HL-60 (cell line): ENCODE measurements around the gene IGSF22.
"Not testable (repeated sequence)": the region's sequence is repeated elsewhere in the genome, so short reads cannot be mapped to it uniquely, and the experiment has no call there.

ENCODE experiments used
- DNase-seq, 2 experiments: peaks; one replicate each; pipeline ENCODE4 v3.0.0-alpha.2; 2010 to 2020; ENCODE audit warnings: low read depth in 1 of 2, low spot score in 1 of 2
- H3K27ac ChIP-seq: fragments of 250-450 bp; sonication (Bioruptor Pico); replicated peaks from 2 replicates; pipeline ENCODE4 v1.5.1; 2020; ENCODE audit warnings: mild to moderate bottlenecking, moderate library complexity
- H3K27me3 ChIP-seq: fragments of 250-450 bp; sonication (Bioruptor Pico); 2 replicates; pipeline ENCODE4 v1.5.1; 2021; ENCODE audit warnings: mild to moderate bottlenecking, moderate library complexity; ENCODE audit not compliant: insufficient read depth, poor library complexity, severe bottlenecking
- H3K4me3 ChIP-seq: replicated peaks from 2 replicates; pipeline ENCODE4 v1.5.1; 2011; ENCODE audit warnings: mild to moderate bottlenecking, control low read depth, low read length; ENCODE audit not compliant: insufficient read depth
- GABPA ChIP-seq: IDR thresholded peaks from 2 replicates; pipeline ENCODE4 v1.6.1; 2012; ENCODE audit warnings: low read depth
- POLR2AphosphoS5 ChIP-seq: IDR thresholded peaks from 2 replicates; pipeline ENCODE4 v1.6.1; 2012; ENCODE audit warnings: low read depth
- SPI1 ChIP-seq: IDR thresholded peaks from 2 replicates; pipeline ENCODE4 v1.6.1; 2012; ENCODE audit warnings: low read depth, mild to moderate bottlenecking, borderline replicate concordance
- TF ChIP-seq, protein P1 (sequence below): IDR thresholded peaks from one replicate; pipeline ENCODE4 v1.5.1; 2011; ENCODE audit warnings: low read length, control low read depth, inconsistent platforms; ENCODE audit not compliant: insufficient read depth
- TF ChIP-seq, protein P2 (sequence below): IDR thresholded peaks from 2 replicates; pipeline ENCODE4 v1.6.1; 2012; ENCODE audit warnings: low read depth; ENCODE audit not compliant: insufficient replicate concordance

IGSF22 gene

DNA sequence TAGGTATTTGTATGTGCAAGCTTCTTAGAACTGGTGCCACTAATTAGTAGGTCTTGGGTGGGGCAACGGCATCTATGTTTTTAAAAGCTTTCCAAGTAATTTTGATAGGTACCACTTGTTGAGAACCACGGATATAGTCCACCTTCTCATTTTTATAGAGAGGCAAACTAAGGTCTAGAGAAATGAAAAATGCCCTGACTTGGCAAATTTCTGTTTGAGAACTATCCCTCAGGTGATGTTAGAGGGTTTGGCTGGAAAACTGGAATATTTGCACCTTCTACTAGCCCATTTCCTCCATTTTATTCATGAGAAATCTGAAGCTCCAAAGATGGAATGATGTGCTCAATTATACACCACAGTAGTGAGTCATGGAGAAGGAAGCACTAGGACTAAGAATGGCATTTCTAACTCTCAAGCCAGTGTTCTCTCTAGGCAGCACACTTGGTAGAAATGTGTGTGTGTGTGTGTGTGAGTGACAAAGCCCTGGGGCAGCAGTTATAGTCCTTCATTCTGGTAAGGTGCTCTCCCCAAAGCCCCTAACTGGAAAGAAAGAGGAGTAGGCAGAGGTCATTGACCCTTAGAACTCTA, 29.3 kb downstream of the IGSF22 start:
- no peak overlapping the region for H3K4me3 ChIP-seq
- no peak for TF ChIP-seq POLR2AphosphoS5
- no peak for DNase-seq
- H3K27me3 ChIP-seq, result peaks cover 10% of the 10 kb centered on the region
- no peak overlapping the region for H3K27ac ChIP-seq

DNA sequence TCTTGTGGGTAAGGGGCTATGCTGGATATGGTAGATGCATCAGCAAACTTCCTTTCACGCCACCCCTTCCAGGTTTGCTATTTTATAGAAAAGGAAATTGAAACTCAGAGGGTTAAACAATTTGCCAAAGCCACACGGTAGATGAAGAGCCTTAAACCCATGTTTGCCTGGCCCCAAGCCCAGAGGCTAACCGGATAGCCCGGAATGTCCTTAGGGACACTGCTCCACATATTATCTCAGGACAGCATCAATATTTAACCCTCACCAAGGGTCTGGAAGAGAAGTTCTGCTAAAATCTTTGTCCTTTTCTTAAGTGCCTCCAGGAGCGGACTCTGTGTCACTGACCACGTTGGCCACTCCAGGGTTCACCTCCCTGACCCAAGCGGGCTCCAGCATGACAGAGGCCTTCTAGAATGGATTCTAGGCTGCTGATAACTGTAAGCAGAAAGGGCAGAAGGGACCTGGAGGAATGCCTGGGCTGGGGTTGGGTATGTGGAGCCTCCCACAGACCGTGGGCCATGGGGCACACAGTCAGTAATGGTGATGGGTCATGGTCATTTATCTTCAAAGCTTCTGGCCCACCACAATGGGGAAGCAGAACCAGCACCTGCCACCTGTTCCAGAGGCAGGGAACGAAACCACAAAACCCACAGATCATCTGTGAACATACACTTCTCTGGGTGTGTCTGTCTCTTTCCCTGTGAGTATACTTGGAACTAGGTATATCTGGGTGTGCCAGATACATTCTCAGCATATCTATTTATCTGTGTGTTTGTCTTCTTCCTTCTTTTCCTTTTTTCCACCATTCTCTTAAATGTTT, 32.8 kb downstream of the IGSF22 start:
- no peak overlapping the region for H3K4me3 ChIP-seq
- TF ChIP-seq, protein P1, sequence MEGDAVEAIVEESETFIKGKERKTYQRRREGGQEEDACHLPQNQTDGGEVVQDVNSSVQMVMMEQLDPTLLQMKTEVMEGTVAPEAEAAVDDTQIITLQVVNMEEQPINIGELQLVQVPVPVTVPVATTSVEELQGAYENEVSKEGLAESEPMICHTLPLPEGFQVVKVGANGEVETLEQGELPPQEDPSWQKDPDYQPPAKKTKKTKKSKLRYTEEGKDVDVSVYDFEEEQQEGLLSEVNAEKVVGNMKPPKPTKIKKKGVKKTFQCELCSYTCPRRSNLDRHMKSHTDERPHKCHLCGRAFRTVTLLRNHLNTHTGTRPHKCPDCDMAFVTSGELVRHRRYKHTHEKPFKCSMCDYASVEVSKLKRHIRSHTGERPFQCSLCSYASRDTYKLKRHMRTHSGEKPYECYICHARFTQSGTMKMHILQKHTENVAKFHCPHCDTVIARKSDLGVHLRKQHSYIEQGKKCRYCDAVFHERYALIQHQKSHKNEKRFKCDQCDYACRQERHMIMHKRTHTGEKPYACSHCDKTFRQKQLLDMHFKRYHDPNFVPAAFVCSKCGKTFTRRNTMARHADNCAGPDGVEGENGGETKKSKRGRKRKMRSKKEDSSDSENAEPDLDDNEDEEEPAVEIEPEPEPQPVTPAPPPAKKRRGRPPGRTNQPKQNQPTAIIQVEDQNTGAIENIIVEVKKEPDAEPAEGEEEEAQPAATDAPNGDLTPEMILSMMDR, result no peak
- TF ChIP-seq POLR2AphosphoS5 (no peak), SPI1 (no peak), GABPA (no peak)
- TF ChIP-seq, protein P2, sequence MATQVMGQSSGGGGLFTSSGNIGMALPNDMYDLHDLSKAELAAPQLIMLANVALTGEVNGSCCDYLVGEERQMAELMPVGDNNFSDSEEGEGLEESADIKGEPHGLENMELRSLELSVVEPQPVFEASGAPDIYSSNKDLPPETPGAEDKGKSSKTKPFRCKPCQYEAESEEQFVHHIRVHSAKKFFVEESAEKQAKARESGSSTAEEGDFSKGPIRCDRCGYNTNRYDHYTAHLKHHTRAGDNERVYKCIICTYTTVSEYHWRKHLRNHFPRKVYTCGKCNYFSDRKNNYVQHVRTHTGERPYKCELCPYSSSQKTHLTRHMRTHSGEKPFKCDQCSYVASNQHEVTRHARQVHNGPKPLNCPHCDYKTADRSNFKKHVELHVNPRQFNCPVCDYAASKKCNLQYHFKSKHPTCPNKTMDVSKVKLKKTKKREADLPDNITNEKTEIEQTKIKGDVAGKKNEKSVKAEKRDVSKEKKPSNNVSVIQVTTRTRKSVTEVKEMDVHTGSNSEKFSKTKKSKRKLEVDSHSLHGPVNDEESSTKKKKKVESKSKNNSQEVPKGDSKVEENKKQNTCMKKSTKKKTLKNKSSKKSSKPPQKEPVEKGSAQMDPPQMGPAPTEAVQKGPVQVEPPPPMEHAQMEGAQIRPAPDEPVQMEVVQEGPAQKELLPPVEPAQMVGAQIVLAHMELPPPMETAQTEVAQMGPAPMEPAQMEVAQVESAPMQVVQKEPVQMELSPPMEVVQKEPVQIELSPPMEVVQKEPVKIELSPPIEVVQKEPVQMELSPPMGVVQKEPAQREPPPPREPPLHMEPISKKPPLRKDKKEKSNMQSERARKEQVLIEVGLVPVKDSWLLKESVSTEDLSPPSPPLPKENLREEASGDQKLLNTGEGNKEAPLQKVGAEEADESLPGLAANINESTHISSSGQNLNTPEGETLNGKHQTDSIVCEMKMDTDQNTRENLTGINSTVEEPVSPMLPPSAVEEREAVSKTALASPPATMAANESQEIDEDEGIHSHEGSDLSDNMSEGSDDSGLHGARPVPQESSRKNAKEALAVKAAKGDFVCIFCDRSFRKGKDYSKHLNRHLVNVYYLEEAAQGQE, result no peak
- H3K27me3 ChIP-seq, result peaks cover 3% of the 10 kb centered on the region
- DNase-seq, result no peak
- no peak overlapping the region for H3K27ac ChIP-seq

DNA sequence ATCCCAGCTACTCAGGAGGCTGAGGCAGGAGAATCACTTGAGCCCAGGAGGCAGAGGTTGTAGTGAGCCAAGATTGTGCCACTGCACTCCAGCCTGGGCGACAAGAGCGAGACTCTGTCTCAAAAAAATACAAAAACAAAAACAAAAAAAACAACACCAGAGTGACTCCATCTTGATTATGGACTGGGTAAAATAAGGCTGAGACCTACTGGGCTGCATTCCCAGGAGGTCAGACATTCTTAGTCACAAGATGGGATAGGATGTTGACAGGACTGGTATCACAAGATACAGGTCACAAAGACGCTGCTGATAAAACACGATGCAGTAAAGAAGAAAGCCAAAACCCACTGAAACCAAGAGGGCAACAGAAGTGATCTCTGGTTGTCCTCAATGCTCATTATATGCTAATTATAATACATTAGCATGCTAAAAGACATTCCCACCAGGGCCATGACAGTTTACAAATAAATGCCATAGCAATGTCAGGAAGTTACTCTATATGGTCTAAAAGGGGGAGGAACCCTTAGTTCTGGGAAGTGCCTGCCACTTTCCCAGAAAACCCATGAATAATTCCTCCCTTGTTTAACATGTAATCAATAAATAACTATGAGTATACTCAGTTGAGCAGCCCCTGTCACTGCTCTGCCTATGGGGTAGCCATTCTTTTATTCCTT, 34.4 kb downstream of the IGSF22 start:
- not testable (repeated sequence) for H3K27ac ChIP-seq, H3K4me3 ChIP-seq, H3K27me3 ChIP-seq, DNase-seq

DNA sequence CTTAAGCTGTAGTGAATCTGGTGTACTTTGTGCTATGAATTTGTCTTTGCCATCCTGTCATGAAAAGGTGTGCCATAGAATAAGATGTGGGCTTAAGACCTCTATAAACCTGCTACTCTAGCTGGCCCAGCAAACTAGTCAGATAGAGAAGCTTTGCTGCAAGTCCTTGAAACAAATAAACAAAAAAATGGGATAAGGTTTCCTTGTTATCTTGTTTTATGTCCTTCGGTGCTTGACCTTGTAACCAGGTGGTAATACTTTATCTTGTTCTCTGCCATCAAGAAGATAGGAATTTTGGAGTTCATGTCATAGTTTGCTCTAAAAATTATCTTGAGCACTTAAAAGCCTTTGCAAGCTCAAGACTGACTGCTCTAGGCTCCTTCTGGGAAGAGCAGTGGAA, 41.7 kb downstream of the IGSF22 start:
- TF ChIP-seq SPI1 (no peak), GABPA (no peak), POLR2AphosphoS5 (no peak)
- TF ChIP-seq, protein P1, result no peak
- TF ChIP-seq, protein P2, result no peak

More for the DNA sequence above, 41.7 kb downstream of the IGSF22 start:
- DNase-seq, result no peak
- Histone ChIP-seq H3K27ac (no peak overlapping the region), H3K27me3 (peaks cover 4% of the 10 kb centered on the region), H3K4me3 (no peak overlapping the region)
